Progenitor cell of endocrine pancreas (in vitro differentiated cells): Measurements from ENCODE around the gene MAGEB10. TPM values are rescaled to one million over a fixed set of nuclear protein-coding genes. Genes with fewer than 3 reads are reported as not detected.

Source experiments
- DNase-seq: peaks from one replicate; pipeline ENCODE4 v3.0.0; 2021; ENCODE audit warnings: low spot score; ENCODE audit not compliant: unreplicated experiment
- H3K27ac Mint-ChIP-seq: 2 replicates; pipeline ENCODE4 v1.8.0; 2021; ENCODE audit warnings: mild to moderate bottlenecking, moderate library complexity, mixed read lengths
- H3K27me3 Mint-ChIP-seq: 2 replicates; pipeline ENCODE4 v1.8.0; 2021; ENCODE audit warnings: mixed read lengths
- H3K36me3 Mint-ChIP-seq: 2 replicates; pipeline ENCODE4 v1.8.0; 2022; ENCODE audit warnings: mixed read lengths; ENCODE audit not compliant: insufficient read depth
- H3K4me1 Mint-ChIP-seq: 2 replicates; pipeline ENCODE4 v1.8.0; 2021; ENCODE audit warnings: low read depth, mixed read lengths
- H3K4me3 Mint-ChIP-seq: 2 replicates; pipeline ENCODE4 v1.8.0; 2021; ENCODE audit warnings: low read depth, mild to moderate bottlenecking, moderate library complexity, mixed read lengths
- H3K9me3 Mint-ChIP-seq: 2 replicates; pipeline ENCODE4 v1.8.0; 2021; ENCODE audit warnings: low read depth, mixed read lengths
- total RNA-seq: library from RNA; stranded (reverse); gene quantifications from 2 replicates; pipeline ENCODE4 v1.2.1, GENCODE V29; 2021
- TF ChIP-seq, protein P1 (sequence below): fragments of 200-600 bp; sonication (generic); IDR thresholded peaks from one replicate; pipeline ENCODE4 v1.5.0; 2021; ENCODE audit warnings: antibody characterized with exemption, mild to moderate bottlenecking; ENCODE audit not compliant: unreplicated experiment

The MAGEB10 gene
- total RNA-seq, 1 donor from 2014 or later: not detected

DNA sequence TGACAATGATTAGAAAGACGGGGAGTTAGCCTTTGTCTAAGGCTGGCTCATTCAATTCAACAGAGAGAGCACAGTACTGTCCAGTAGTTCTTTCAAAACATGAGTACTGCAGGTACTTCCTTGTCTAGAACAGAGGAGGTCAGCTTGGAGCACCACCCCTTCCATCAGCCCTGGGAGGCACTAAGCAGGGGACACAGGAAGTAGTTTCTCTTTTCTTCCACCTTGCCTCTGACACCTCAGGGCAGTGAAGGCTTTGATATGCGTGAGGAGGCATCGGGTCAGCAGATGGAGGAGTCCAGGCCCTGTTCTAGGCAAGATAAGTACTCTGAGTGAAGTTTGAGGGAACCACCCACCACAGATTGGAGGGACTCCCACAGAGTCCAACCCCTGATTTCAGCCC lies 33.1 kb downstream of the MAGEB10 start:
- H3K27ac Mint-ChIP-seq: no peak overlapping the region
- no peaks in the 10 kb centered on the region for H3K4me1 Mint-ChIP-seq
- TF ChIP-seq, protein P1, sequence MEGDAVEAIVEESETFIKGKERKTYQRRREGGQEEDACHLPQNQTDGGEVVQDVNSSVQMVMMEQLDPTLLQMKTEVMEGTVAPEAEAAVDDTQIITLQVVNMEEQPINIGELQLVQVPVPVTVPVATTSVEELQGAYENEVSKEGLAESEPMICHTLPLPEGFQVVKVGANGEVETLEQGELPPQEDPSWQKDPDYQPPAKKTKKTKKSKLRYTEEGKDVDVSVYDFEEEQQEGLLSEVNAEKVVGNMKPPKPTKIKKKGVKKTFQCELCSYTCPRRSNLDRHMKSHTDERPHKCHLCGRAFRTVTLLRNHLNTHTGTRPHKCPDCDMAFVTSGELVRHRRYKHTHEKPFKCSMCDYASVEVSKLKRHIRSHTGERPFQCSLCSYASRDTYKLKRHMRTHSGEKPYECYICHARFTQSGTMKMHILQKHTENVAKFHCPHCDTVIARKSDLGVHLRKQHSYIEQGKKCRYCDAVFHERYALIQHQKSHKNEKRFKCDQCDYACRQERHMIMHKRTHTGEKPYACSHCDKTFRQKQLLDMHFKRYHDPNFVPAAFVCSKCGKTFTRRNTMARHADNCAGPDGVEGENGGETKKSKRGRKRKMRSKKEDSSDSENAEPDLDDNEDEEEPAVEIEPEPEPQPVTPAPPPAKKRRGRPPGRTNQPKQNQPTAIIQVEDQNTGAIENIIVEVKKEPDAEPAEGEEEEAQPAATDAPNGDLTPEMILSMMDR: no peak
- DNase-seq: no peak
- peaks cover 12% of the 10 kb centered on the region for H3K9me3 Mint-ChIP-seq
- H3K4me3 Mint-ChIP-seq: no peak overlapping the region
- H3K27me3 Mint-ChIP-seq: no peaks in the 10 kb centered on the region
- no peaks in the 10 kb centered on the region for H3K36me3 Mint-ChIP-seq

DNA sequence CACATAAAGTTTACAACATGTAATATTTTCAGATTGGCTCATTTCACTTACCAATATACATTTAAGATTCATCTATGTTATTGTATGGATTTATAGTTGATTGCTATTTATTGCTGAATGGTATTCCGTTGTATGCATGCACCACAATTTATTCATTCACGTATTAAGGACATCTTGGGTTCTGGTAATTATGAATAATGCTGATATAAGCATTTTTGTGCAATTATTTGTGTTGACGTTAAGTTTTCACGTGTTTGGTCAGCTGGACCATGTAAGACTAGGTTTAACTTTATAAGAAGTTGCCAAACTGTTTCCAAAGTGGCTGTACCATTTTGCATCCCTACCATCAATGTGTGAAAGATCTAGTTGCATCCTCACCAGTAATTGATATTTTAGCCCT lies 35.1 kb downstream of the MAGEB10 start:
- TF ChIP-seq, protein P1: no peak

DNA sequence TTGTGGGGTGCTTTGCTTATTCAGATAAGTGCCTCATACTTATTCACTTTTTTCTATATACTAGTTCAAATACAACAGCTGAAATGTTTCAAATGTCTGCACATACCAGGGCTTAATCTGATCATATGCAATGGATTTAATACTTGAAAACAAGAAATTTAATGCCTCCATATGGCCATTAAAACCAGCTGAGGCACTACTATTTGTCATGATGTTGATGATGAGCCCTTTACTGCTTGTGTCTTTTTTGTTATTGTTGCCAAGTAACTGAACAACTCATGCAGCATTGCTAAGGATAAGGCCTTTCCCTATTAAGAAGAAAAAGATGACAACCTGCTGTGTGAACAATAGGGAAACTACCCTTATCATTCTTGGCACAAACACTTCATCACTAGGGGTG lies 52.5 kb downstream of the MAGEB10 start:
- Mint-ChIP-seq H3K9me3 (peaks cover 3% of the 10 kb centered on the region), H3K4me1 (no peaks in the 10 kb centered on the region), H3K27me3 (peaks cover 7% of the 10 kb centered on the region), H3K27ac (no peak overlapping the region), H3K36me3 (no peaks in the 10 kb centered on the region), H3K4me3 (no peak overlapping the region)
- TF ChIP-seq, protein P1: no peak
- DNase-seq: no peak

More for the DNA sequence above, 35.1 kb downstream of the MAGEB10 start:
- Mint-ChIP-seq H3K27ac (no peak overlapping the region), H3K36me3 (no peaks in the 10 kb centered on the region), H3K9me3 (peaks cover 3% of the 10 kb centered on the region), H3K4me1 (no peaks in the 10 kb centered on the region), H3K4me3 (no peak overlapping the region), H3K27me3 (no peaks in the 10 kb centered on the region)
- no peak for DNase-seq

DNA sequence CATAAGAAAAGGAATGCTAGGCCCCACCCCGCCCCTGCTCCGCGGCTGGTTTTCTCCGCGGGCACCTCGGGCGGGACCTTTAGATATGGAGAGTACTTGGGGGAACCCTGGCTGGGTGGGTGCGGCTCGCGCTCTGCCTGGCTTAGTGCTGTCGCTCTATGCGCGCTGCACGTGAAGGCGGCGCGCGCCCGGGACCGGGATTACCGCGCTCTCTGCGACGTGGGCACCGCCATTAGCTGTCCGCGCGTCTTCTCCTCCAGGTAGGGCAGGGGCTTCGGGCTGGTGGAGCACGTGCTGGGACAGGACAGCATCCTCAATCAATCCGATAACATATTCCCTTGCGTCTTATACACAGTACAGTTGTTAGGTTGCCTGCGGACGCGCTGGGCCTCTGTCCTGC lies 56.0 kb downstream of the MAGEB10 start:
- TF ChIP-seq, protein P1: no peak

More for the DNA sequence above, 56.0 kb downstream of the MAGEB10 start:
- peaks cover 7% of the 10 kb centered on the region for H3K27me3 Mint-ChIP-seq
- no peaks in the 10 kb centered on the region for H3K36me3 Mint-ChIP-seq
- H3K9me3 Mint-ChIP-seq: peaks cover 3% of the 10 kb centered on the region
- no peak for DNase-seq
- H3K27ac Mint-ChIP-seq: no peak overlapping the region
- peak overlapping the region; percentile 57 for H3K4me3 Mint-ChIP-seq
- no peaks in the 10 kb centered on the region for H3K4me1 Mint-ChIP-seq

Other genes with a start within 250 kb of the MAGEB10 start
- gene DCAF8L2, start 217.6 kb upstream of the MAGEB10 start, total RNA-seq: 0.29 TPM in 1 of 2 replicates, not detected in the other
- gene DCAF8L1, start 173.5 kb downstream of the MAGEB10 start, total RNA-seq: not detected in 2 replicates